H1 (cell line): ENCODE results near the gene RANBP17. TPM values are rescaled to one million over a fixed set of nuclear protein-coding genes. Genes with fewer than 3 reads are reported as not detected.

ENCODE experiments used
- CTCF ChIA-PET: fragments of 300-600 bp; sonication (Branson Sonifier 250); formaldehyde crosslinking; loops from one replicate; lab custom pipeline; 2021; ENCODE audit not compliant: partially characterized antibody; lab: Charles Lee
- POLR2A ChIA-PET: fragments of 300-600 bp; sonication (Branson Sonifier 250); formaldehyde crosslinking; loops from one replicate; lab custom pipeline; 2021; ENCODE audit warnings: inconsistent platforms; ENCODE audit not compliant: partially characterized antibody; lab: Charles Lee
- DNase-seq, 2 experiments: peaks; one replicate each; pipeline versions ENCODE4 v3.0.0 to v3.0.0-alpha.2; 2010 to 2022; ENCODE audit warnings: low spot score in 2 of 2, low read depth in 1 of 2, mixed read lengths in 1 of 2
- FAIRE-seq: peaks from 2 replicates; lab custom pipeline; 2011; peaks lifted over from hg19 to GRCh38; lab: Jason Lieb, UNC
- H2AFZ ChIP-seq: 2 replicates; pipeline ENCODE4 v1.8.1; 2012; ENCODE audit warnings: low read length, inconsistent platforms
- H2AK5ac ChIP-seq: 2 replicates; pipeline ENCODE4 v1.6.1; 2013; ENCODE audit warnings: low read depth, low read length
- H2BK120ac ChIP-seq: replicated peaks from 2 replicates; pipeline ENCODE3; 2013; ENCODE audit warnings: low read depth, low read length, inconsistent platforms
- H2BK12ac ChIP-seq: 2 replicates; pipeline ENCODE4 v1.6.1; 2013; ENCODE audit warnings: low read depth, low read length
- H2BK15ac ChIP-seq: 2 replicates; pipeline ENCODE4 v1.6.1; 2013; ENCODE audit warnings: low read length
- H2BK20ac ChIP-seq: 2 replicates; pipeline ENCODE4 v1.6.1; 2013; ENCODE audit warnings: low read length
- H2BK5ac ChIP-seq: 2 replicates; pipeline ENCODE4 v1.6.1; 2013; ENCODE audit warnings: low read depth, low read length
- H3K14ac ChIP-seq: 2 replicates; pipeline ENCODE4 v1.6.1; 2013; ENCODE audit warnings: inconsistent platforms; ENCODE audit not compliant: insufficient read length
- H3K18ac ChIP-seq: 2 replicates; pipeline ENCODE4 v1.6.1; 2013; ENCODE audit warnings: low read length; ENCODE audit errors: extremely low read depth
- H3K23ac ChIP-seq: 2 replicates; pipeline ENCODE4 v1.6.1; 2013; ENCODE audit warnings: inconsistent platforms; ENCODE audit not compliant: insufficient read length
- H3K23me2 ChIP-seq: 2 replicates; pipeline ENCODE4 v1.6.1; 2013; ENCODE audit warnings: low read depth, low read length
- H3K27ac ChIP-seq: 2 replicates; pipeline ENCODE4 v1.6.1; 2011; ENCODE audit warnings: low read depth, low read length, inconsistent platforms
- H3K27me3 ChIP-seq, 4 experiments: replicated peaks in 1 of 4; 1 replicate in 1 of 4; 2 replicates in 3 of 4; pipeline versions ENCODE4 v1.6.1 to v1.8.1; 2011 to 2013; ENCODE audit warnings: low read length in 3 of 4, mild to moderate bottlenecking in 3 of 4, inconsistent platforms in 2 of 4, mixed read lengths in 2 of 4, moderate library complexity in 1 of 4; ENCODE audit not compliant: control insufficient read depth in 3 of 4, insufficient read depth in 3 of 4; ENCODE audit errors: extremely low read depth in 1 of 4
- H3K36me3 ChIP-seq, 4 experiments: 2 replicates each; pipeline versions ENCODE4 v1.6.1 to v1.8.1; 2011 to 2013; ENCODE audit warnings: mild to moderate bottlenecking in 4 of 4, low read length in 3 of 4, moderate library complexity in 2 of 4, control low read depth in 1 of 4, inconsistent platforms in 1 of 4; ENCODE audit not compliant: insufficient read depth in 4 of 4, control insufficient read depth in 2 of 4
- H3K4ac ChIP-seq: replicated peaks from 2 replicates; pipeline ENCODE3; 2013; ENCODE audit warnings: low read length, low read depth, mixed read lengths, inconsistent platforms; ENCODE audit not compliant: insufficient read length
- H3K4me1 ChIP-seq, 4 experiments: replicated peaks in 1 of 4; 1 replicate in 1 of 4; 2 replicates in 3 of 4; pipeline versions ENCODE4 v1.6.1 to v1.8.1; 2011 to 2013; ENCODE audit warnings: low read length in 3 of 4, inconsistent platforms in 2 of 4, mixed read lengths in 1 of 4; ENCODE audit not compliant: insufficient read depth in 4 of 4, control insufficient read depth in 3 of 4
- H3K4me2 ChIP-seq, 2 experiments: 2 replicates each; pipeline versions ENCODE4 v1.6.1 to v1.8.1; 2011 to 2013; ENCODE audit warnings: low read depth in 2 of 2, low read length in 2 of 2, control low read depth in 1 of 2, inconsistent platforms in 1 of 2, mild to moderate bottlenecking in 1 of 2; ENCODE audit not compliant: insufficient read depth in 1 of 2
- H3K4me3 ChIP-seq, 4 experiments: fragments of 200-600, 300-600 bp in 1 of 4; sonication (generic), shearing (Covaris generic), sonication (Bioruptor Twin) in 1 of 4; 2 replicates each; pipeline versions ENCODE4 v1.5.1 to v1.8.1; 2011 to 2016; ENCODE audit warnings: low read length in 4 of 4, low read depth in 3 of 4, control low read depth in 2 of 4, inconsistent platforms in 2 of 4, mild to moderate bottlenecking in 2 of 4, mixed read lengths in 1 of 4, moderate library complexity in 1 of 4; ENCODE audit not compliant: insufficient read depth in 2 of 4; ENCODE audit errors: extremely low read depth in 1 of 4
- H3K56ac ChIP-seq: replicated peaks from 2 replicates; pipeline ENCODE3; 2013; ENCODE audit warnings: low read depth, mild to moderate bottlenecking, mixed read lengths, low read length, inconsistent platforms; ENCODE audit not compliant: insufficient read length
- H3K79me1 ChIP-seq: 2 replicates; pipeline ENCODE4 v1.6.1; 2013; ENCODE audit warnings: low read depth, low read length, control low read depth
- H3K79me2 ChIP-seq, 2 experiments: 2 replicates each; pipeline versions ENCODE4 v1.6.1 to v1.8.1; 2012 to 2013; ENCODE audit warnings: low read length in 2 of 2, mild to moderate bottlenecking in 2 of 2, inconsistent platforms in 1 of 2; ENCODE audit not compliant: insufficient read depth in 2 of 2, control insufficient read depth in 1 of 2
- H3K9ac ChIP-seq, 4 experiments: replicated peaks in 1 of 4; 1 replicate in 1 of 4; 2 replicates in 3 of 4; pipeline versions ENCODE4 v1.6.1 to v1.8.1; 2011 to 2013; ENCODE audit warnings: low read depth in 3 of 4, low read length in 3 of 4, control low read depth in 2 of 4, mild to moderate bottlenecking in 2 of 4, moderate library complexity in 2 of 4, inconsistent platforms in 1 of 4; ENCODE audit errors: extremely low read depth in 1 of 4
- H3K9me3 ChIP-seq, 2 experiments: 2 replicates each; pipeline versions ENCODE4 v1.6.1 to v1.8.1; 2012 to 2013; ENCODE audit warnings: mild to moderate bottlenecking in 2 of 2, moderate library complexity in 2 of 2, control low read depth in 1 of 2, inconsistent platforms in 1 of 2, low read depth in 1 of 2, low read length in 1 of 2, mixed read lengths in 1 of 2; ENCODE audit not compliant: insufficient read depth in 2 of 2
- H4K20me1 ChIP-seq, 2 experiments: replicated peaks in 1 of 2; 2 replicates each; pipeline versions ENCODE3 to v1.8.1; 2011 to 2013; ENCODE audit warnings: inconsistent platforms in 2 of 2, low read length in 2 of 2, mild to moderate bottlenecking in 1 of 2; ENCODE audit not compliant: insufficient read depth in 2 of 2, control insufficient read depth in 1 of 2
- H4K5ac ChIP-seq: 2 replicates; pipeline ENCODE4 v1.6.1; 2013; ENCODE audit warnings: low read length, low read depth, mixed read lengths, inconsistent platforms; ENCODE audit not compliant: insufficient read length
- H4K8ac ChIP-seq: 2 replicates; pipeline ENCODE4 v1.8.0; 2013; ENCODE audit warnings: mild to moderate bottlenecking, moderate library complexity, low read length, inconsistent platforms; ENCODE audit not compliant: insufficient read depth; ENCODE audit errors: extremely low read depth
- H4K91ac ChIP-seq: replicated peaks from 2 replicates; pipeline ENCODE3; 2013; ENCODE audit warnings: low read length, mixed read lengths, inconsistent platforms; ENCODE audit not compliant: insufficient read length
- KDM1A ChIP-seq: fragments of 200-600, 300-600 bp; sonication (generic); IDR thresholded peaks from 2 replicates; pipeline ENCODE4 v1.7.1; 2016; ENCODE audit warnings: mild to moderate bottlenecking, low read length, borderline replicate concordance
- NANOG ChIP-seq: IDR thresholded peaks from 2 replicates; pipeline ENCODE4 v1.6.1; 2011; ENCODE audit warnings: low read length, low read depth, mild to moderate bottlenecking, inconsistent platforms; ENCODE audit not compliant: insufficient read depth, poor library complexity, severe bottlenecking
- RBBP5 ChIP-seq: IDR thresholded peaks from 2 replicates; pipeline ENCODE4 v1.7.1; 2012; ENCODE audit warnings: low read depth, mild to moderate bottlenecking, inconsistent platforms, low read length, moderate library complexity, borderline replicate concordance
- WGBS, 2 experiments: shearing (Covaris generic) in 1 of 2; methylation state at CpG; one replicate each; pipeline versions ENCODE4 v1.1.6 to v1.1.7; 2013 to 2015; ENCODE audit warnings: low lambda C conversion rate in 2 of 2, mixed read lengths in 2 of 2, inconsistent platforms in 1 of 2, low coverage in 1 of 2, missing lambda C conversion rate in 1 of 2; ENCODE audit not compliant: insufficient replicate concordance in 2 of 2, insufficient coverage in 1 of 2, insufficient read length in 1 of 2; ENCODE audit errors: extremely low coverage in 1 of 2, missing lambda C conversion rate in 1 of 2; 5-methylcytosine and 5-hydroxymethylcytosine counted together
- polyA plus RNA-seq, 7 experiments: library from polyadenylated mRNA; depleted of rRNA in 3 of 7; stranded (reverse) in 5 of 7; unstranded in 2 of 7; fragments of >200 nt in 5 of 7; fragments of 200-250 nt in 2 of 7; gene quantifications; 1 replicate in 5 of 7; 2 replicates in 1 of 7; 4 replicates in 1 of 7; pipeline versions ENCODE4 v1.2.1 to v1.2.3, GENCODE V29; 2011 to 2013; ENCODE audit warnings: missing spikeins in 2 of 7, mixed read lengths in 2 of 7
- total RNA-seq: library from RNA; stranded (reverse); fragmentation: NEBNext Ultra II Directional; extraction: Animal tissue kit (Norgen Biotek cat#: 25700); gene quantifications from 2 replicates; pipeline ENCODE4 v1.2.1, GENCODE V29; 2021

Gene RANBP17
- total and polyA plus RNA-seq, 2 of the 8 experiments (the other 6 are each of a cell fraction or from before 2014, with no cell fraction given) = 8.6 to 21.3 TPM

DNA sequence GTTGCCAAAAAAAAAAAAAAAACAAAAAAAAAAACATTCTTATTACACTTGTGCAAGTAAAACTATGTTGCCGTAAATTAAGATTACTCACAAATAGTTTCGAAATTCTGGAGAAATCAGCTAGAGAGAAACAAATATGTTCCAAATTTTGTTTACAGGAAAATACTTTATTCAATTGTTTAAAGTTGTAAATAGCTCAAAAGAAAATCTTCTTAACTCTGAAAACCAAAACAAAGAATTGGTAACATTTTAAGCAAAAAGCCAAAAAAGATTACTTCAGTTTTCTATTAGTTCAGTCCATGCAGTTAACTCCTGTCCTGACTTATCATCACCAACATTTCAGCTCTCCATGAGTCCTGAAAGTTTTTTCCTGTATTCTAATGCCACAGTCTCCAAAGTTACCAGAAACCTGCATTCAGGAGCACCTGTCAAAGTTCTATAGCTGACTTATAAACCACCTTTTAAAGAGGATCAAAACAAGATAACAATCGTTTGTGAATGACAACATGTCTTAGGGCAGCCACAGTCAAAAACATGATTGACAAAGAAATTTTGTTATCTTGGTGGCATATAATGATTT is 194.1 kb downstream of the RANBP17 start:
- TF ChIP-seq NANOG (no peak), KDM1A (0 out of 2 replicates have a peak, but pooled peaks have one; percentile 25), RBBP5 (no peak)
- TF ChIP-seq, all 59 proteins: peak for 1
- H3K9ac ChIP-seq = no peak overlapping the region
- no peak overlapping the region for H2BK15ac ChIP-seq
- no peak overlapping the region for H2AK5ac ChIP-seq
- peaks cover 23 to 35% of the 10 kb centered on the region in 2 experiments for H3K9me3 ChIP-seq
- H4K91ac ChIP-seq = no peak overlapping the region
- no peak overlapping the region for H2BK20ac ChIP-seq
- no peak overlapping the region for H3K4ac ChIP-seq
- H4K8ac ChIP-seq = no peak overlapping the region
- H3K79me1 ChIP-seq = no peaks in the 10 kb centered on the region
- CTCF ChIA-PET = no interaction called here
- no peaks in the 10 kb centered on the region for H3K79me2 ChIP-seq
- no peak overlapping the region for H3K14ac ChIP-seq
- H3K18ac ChIP-seq = no peak overlapping the region
- H4K20me1 ChIP-seq = no peaks in the 10 kb centered on the region
- H2AFZ ChIP-seq = no peak overlapping the region
- no peak for FAIRE-seq
- no peak overlapping the region for H3K27ac ChIP-seq
- H2BK5ac ChIP-seq = no peak overlapping the region
- no peak for DNase-seq
- H3K4me2 ChIP-seq = no peak overlapping the region
- POLR2A ChIA-PET = no interaction called here
- H3K23me2 ChIP-seq = no peaks in the 10 kb centered on the region
- H3K27me3 ChIP-seq = no peaks in the 10 kb centered on the region
- H3K23ac ChIP-seq = no peak overlapping the region
- no peak overlapping the region for H2BK12ac ChIP-seq
- H3K4me3 ChIP-seq = 0 out of 8 replicates have a peak overlapping the region, but pooled peaks of 1 of the 4 experiments have one; percentile 6
- no peak overlapping the region for H2BK120ac ChIP-seq
- no peaks in the 10 kb centered on the region for H3K4me1 ChIP-seq
- WGBS, 2 experiments = 93% methylated on average over 3 of the region's 3 CpGs; no CpG with 5 or more reads in 1 of the 2 experiments
- no peak overlapping the region for H4K5ac ChIP-seq
- H3K36me3 ChIP-seq = peaks cover 0 to 12% (median 2%) of the 10 kb centered on the region in 4 experiments; a peak in 3 of 8 replicates
- H3K56ac ChIP-seq = no peak overlapping the region
